H1 (cell line): Measurements from ENCODE around the gene SIGLEC11.

Experiments used
- ASH2L ChIP-seq: fragments of 200-600, 300-600 bp; sonication (generic); IDR thresholded peaks from one replicate; pipeline ENCODE4 v1.7.1; 2017; ENCODE audit warnings: low read length
- BCL11A ChIP-seq, 2 experiments: IDR thresholded peaks; one replicate each; pipeline ENCODE4 v1.6.1; 2011; ENCODE audit warnings: low read depth in 2 of 2, low read length in 2 of 2, mild to moderate bottlenecking in 2 of 2
- CBX8 ChIP-seq: fragments of 300-800, 300-1000 bp; sonication (generic); IDR thresholded peaks from 2 replicates; pipeline ENCODE4 v1.7.1; 2016; ENCODE audit warnings: low read depth, low read length, borderline replicate concordance
- CEBPB ChIP-seq: IDR thresholded peaks from 2 replicates; pipeline ENCODE4 v1.6.1; 2012; ENCODE audit warnings: low read depth, low read length
- CHD2 ChIP-seq: IDR thresholded peaks from 2 replicates; pipeline ENCODE4 v1.6.1; 2012; ENCODE audit warnings: low read length, improper control_type of control experiment
- EGR1 ChIP-seq: IDR thresholded peaks from 2 replicates; pipeline ENCODE4 v1.6.1; 2011; ENCODE audit warnings: low read depth, low read length, borderline replicate concordance
- JUN ChIP-seq: IDR thresholded peaks from 2 replicates; pipeline ENCODE4 v1.6.1; 2011; ENCODE audit warnings: low read depth, mild to moderate bottlenecking, improper control_type of control experiment, low read length
- MAFK ChIP-seq: IDR thresholded peaks from 2 replicates; pipeline ENCODE4 v1.6.1; 2012; ENCODE audit warnings: low read depth, mild to moderate bottlenecking, improper control_type of control experiment, low read length
- NRF1 ChIP-seq: IDR thresholded peaks from 2 replicates; pipeline ENCODE4 v1.6.1; 2011; ENCODE audit warnings: mild to moderate bottlenecking, low read depth, low read length, improper control_type of control experiment
- POLR2A ChIP-seq, 2 experiments: IDR thresholded peaks; 1 replicate in 1 of 2; 2 replicates in 1 of 2; pipeline ENCODE4 v1.6.1; 2011; ENCODE audit warnings: low read depth in 2 of 2, low read length in 2 of 2, mild to moderate bottlenecking in 2 of 2; ENCODE audit errors: control extremely low read depth in 1 of 2
- POLR2AphosphoS5 ChIP-seq: IDR thresholded peaks from 2 replicates; pipeline ENCODE4 v1.6.1; 2011; ENCODE audit warnings: low read depth, low read length
- TAF1 ChIP-seq: IDR thresholded peaks from 2 replicates; pipeline ENCODE4 v1.6.1; 2011; ENCODE audit warnings: mild to moderate bottlenecking, low read depth, low read length
- TF ChIP-seq, protein P1 (sequence below): IDR thresholded peaks from 2 replicates; pipeline ENCODE4 v1.6.1; 2011; ENCODE audit warnings: low read depth, mild to moderate bottlenecking, low read length; ENCODE audit not compliant: insufficient read depth
- TF ChIP-seq, protein P2 (sequence below), 3 experiments: IDR thresholded peaks; 1 replicate in 2 of 3; 2 replicates in 1 of 3; pipeline versions ENCODE4 v1.5.1 to v1.6.1; 2011; ENCODE audit warnings: low read length in 3 of 3, mild to moderate bottlenecking in 3 of 3, inconsistent platforms in 2 of 3, low read depth in 1 of 3, moderate library complexity in 1 of 3; ENCODE audit not compliant: insufficient read depth in 1 of 3; ENCODE audit errors: control extremely low read depth in 1 of 3

DNA sequence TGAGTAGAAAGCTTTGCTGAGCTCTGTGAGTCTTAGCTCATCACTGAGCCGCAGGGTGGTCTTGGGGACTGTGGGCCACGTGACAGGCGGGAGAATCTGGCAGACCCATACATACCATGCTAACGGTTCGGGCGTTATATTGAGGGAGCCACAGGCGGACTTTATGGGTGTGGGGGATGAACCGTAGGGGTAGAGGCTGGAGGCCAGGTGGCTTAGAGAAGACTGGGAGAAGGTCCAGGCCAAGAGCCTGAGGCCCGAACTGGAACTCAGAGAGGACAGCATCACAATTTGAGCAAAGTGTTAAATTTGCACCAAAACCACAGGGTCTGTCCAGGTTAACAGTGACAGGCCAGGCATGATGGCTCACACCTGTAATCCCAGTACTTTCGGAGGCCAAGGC is 47.3 kb downstream of the SIGLEC11 start:
- TF ChIP-seq POLR2A (IDR thresholded peaks at IDR 0.05; ENCODE audit: control extremely low read depth in 1 of 2, low read depth in 2 of 2, low read length in 2 of 2): no peak
- TF ChIP-seq, protein P1, sequence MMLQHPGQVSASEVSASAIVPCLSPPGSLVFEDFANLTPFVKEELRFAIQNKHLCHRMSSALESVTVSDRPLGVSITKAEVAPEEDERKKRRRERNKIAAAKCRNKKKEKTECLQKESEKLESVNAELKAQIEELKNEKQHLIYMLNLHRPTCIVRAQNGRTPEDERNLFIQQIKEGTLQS: no peak
- TF ChIP-seq, protein P2, sequence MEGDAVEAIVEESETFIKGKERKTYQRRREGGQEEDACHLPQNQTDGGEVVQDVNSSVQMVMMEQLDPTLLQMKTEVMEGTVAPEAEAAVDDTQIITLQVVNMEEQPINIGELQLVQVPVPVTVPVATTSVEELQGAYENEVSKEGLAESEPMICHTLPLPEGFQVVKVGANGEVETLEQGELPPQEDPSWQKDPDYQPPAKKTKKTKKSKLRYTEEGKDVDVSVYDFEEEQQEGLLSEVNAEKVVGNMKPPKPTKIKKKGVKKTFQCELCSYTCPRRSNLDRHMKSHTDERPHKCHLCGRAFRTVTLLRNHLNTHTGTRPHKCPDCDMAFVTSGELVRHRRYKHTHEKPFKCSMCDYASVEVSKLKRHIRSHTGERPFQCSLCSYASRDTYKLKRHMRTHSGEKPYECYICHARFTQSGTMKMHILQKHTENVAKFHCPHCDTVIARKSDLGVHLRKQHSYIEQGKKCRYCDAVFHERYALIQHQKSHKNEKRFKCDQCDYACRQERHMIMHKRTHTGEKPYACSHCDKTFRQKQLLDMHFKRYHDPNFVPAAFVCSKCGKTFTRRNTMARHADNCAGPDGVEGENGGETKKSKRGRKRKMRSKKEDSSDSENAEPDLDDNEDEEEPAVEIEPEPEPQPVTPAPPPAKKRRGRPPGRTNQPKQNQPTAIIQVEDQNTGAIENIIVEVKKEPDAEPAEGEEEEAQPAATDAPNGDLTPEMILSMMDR (IDR thresholded peaks at IDR 0.05; ENCODE audit: control extremely low read depth in 1 of 3, insufficient read depth in 1 of 3, low read depth in 1 of 3, low read length in 3 of 3): no peak
- TF ChIP-seq CHD2: no peak
- TF ChIP-seq ASH2L: no peak
- TF ChIP-seq NRF1: no peak
- TF ChIP-seq EGR1: no peak
- no peak for TF ChIP-seq CEBPB
- TF ChIP-seq BCL11A (IDR thresholded peaks at IDR 0.05; ENCODE audit: low read depth in 2 of 2, low read length in 2 of 2): no peak
- TF ChIP-seq JUN: no peak
- TF ChIP-seq POLR2AphosphoS5: no peak
- no peak for TF ChIP-seq CBX8
- TF ChIP-seq TAF1: no peak
- no peak for TF ChIP-seq MAFK
